Panc1 (cell line): ENCODE measurements around the gene MAGI2.

Source experiments
- POLR2AphosphoS5 ChIP-seq: IDR thresholded peaks from 2 replicates; pipeline ENCODE4 v1.6.1; 2012; ENCODE audit warnings: mild to moderate bottlenecking, low read depth, low read length, moderate library complexity
- SIN3A ChIP-seq: IDR thresholded peaks from 2 replicates; pipeline ENCODE4 v1.6.1; 2012; ENCODE audit warnings: low read depth, mild to moderate bottlenecking, low read length, moderate library complexity, borderline replicate concordance; ENCODE audit not compliant: insufficient read depth
- TCF7L2 ChIP-seq: IDR thresholded peaks from 2 replicates; pipeline ENCODE4 v1.6.1; 2011; ENCODE audit warnings: mild to moderate bottlenecking, low read depth, low read length, inconsistent platforms
- TF ChIP-seq, protein P1 (sequence below), 2 experiments: IDR thresholded peaks; 2 replicates each; pipeline ENCODE4 v1.6.1; 2011 to 2012; ENCODE audit warnings: low read depth in 2 of 2, control low read depth in 1 of 2, low read length in 1 of 2, mild to moderate bottlenecking in 1 of 2, moderate library complexity in 1 of 2; ENCODE audit not compliant: insufficient read depth in 1 of 2
- TF ChIP-seq, protein P2 (sequence below): fragments of 450-650 bp; IDR thresholded peaks from 2 replicates; pipeline ENCODE4 v1.5.1; 2017; ENCODE audit warnings: mild to moderate bottlenecking

DNA sequence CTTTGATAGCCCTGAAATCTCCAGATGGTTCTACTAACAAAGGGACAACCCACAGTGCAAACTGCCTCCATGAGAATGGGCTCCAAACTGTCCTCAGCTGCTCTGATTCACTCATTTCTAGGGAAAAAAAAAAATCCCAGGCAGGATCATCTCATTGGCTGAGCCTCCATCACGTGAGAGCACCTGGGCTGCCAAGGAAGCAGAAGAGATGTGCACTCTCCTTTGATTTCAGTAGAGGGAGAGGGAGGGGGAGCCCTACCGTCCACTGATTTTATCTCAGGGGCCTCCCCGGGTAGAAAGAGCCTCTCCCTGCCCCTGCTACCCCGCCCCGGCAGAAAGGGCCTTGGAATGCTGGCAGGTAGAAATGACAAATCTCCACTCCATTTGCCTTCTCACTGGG, 929.5 kb downstream of the MAGI2 start:
- TF ChIP-seq, protein P1, sequence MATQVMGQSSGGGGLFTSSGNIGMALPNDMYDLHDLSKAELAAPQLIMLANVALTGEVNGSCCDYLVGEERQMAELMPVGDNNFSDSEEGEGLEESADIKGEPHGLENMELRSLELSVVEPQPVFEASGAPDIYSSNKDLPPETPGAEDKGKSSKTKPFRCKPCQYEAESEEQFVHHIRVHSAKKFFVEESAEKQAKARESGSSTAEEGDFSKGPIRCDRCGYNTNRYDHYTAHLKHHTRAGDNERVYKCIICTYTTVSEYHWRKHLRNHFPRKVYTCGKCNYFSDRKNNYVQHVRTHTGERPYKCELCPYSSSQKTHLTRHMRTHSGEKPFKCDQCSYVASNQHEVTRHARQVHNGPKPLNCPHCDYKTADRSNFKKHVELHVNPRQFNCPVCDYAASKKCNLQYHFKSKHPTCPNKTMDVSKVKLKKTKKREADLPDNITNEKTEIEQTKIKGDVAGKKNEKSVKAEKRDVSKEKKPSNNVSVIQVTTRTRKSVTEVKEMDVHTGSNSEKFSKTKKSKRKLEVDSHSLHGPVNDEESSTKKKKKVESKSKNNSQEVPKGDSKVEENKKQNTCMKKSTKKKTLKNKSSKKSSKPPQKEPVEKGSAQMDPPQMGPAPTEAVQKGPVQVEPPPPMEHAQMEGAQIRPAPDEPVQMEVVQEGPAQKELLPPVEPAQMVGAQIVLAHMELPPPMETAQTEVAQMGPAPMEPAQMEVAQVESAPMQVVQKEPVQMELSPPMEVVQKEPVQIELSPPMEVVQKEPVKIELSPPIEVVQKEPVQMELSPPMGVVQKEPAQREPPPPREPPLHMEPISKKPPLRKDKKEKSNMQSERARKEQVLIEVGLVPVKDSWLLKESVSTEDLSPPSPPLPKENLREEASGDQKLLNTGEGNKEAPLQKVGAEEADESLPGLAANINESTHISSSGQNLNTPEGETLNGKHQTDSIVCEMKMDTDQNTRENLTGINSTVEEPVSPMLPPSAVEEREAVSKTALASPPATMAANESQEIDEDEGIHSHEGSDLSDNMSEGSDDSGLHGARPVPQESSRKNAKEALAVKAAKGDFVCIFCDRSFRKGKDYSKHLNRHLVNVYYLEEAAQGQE (IDR thresholded peaks at IDR 0.05; ENCODE audit: insufficient read depth in 1 of 2, low read depth in 2 of 2, low read length in 1 of 2), result no peak
- TF ChIP-seq, protein P2, sequence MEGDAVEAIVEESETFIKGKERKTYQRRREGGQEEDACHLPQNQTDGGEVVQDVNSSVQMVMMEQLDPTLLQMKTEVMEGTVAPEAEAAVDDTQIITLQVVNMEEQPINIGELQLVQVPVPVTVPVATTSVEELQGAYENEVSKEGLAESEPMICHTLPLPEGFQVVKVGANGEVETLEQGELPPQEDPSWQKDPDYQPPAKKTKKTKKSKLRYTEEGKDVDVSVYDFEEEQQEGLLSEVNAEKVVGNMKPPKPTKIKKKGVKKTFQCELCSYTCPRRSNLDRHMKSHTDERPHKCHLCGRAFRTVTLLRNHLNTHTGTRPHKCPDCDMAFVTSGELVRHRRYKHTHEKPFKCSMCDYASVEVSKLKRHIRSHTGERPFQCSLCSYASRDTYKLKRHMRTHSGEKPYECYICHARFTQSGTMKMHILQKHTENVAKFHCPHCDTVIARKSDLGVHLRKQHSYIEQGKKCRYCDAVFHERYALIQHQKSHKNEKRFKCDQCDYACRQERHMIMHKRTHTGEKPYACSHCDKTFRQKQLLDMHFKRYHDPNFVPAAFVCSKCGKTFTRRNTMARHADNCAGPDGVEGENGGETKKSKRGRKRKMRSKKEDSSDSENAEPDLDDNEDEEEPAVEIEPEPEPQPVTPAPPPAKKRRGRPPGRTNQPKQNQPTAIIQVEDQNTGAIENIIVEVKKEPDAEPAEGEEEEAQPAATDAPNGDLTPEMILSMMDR, result no peak
- TF ChIP-seq POLR2AphosphoS5 (no peak), SIN3A (no peak), TCF7L2 (no peak)
